GM19468 (cell line): ENCODE results near the gene TBX10.
"Not testable (repeated sequence)": the region's sequence is repeated elsewhere in the genome, so short reads cannot be mapped to it uniquely, and the experiment has no call there.

Experiments used
- ATAC-seq: cut with Tn5 transposase; IDR thresholded peaks from one replicate; pipeline ENCODE4 v1.9.1; 2021; ENCODE audit warnings: mild to moderate bottlenecking, moderate library complexity, moderate number of reproducible peaks; ENCODE audit not compliant: unreplicated experiment; ENCODE audit errors: extremely low read depth

Gene TBX10

DNA sequence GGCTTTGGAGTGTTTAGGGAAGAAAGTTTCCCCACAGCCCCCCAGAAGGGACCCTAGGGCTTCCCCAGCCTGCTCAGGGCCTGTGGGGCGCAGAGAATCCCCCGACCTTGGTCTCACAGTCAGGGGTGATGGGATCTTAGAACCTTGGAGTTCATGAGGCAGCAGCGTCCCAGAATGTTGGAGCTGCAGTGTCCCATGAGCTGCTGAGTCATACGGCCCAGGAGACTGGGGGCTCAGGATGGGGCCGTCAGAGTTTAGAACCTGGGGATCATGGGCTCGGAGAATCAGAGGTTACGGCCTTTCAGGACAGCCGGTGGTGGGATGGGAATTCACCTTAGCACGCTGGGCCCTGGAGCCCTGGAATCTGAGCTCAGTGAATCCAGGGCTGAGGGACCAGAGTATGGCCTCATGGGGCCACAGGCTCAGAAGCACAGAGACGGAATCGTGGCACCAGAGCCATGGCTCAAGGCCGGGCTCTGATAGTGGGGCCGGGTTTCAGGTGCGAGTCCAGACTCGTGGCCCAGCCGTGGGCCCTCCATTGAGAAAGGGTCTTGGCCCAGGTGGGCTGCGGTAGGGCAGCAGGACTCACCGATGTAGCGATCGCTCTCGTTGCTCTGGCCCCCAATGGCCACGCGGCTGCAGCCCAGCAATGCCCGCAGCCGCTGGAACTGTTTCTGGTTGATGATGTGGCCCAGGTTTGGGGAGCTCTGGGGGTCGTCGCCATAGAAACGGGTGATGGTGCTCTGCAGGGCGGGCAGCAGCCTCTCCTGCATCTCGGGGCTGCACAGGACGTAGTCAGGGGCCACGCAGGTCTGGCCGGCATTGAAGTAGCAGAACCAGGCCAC, 25.4 kb upstream of the TBX10 start:
- no peak for ATAC-seq

DNA sequence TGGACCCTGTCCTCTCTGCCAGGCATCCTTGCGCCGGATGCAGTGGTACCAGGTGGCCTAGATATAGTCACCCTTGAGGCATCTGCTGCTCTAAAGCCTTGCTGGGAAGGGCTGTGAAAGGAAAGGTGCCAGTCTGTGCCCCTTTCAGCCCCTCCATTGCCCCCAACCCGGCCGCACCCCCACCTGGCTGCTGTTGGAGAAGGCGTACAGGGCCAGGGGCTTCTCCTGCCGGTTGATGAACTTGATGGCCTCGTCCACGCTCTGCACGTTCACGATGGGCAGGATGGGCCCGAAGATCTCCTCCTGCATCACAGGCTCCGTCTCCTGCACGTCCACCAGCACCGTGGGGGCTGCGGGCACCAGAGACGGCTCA, 24.6 kb upstream of the TBX10 start:
- ATAC-seq = no peak

DNA sequence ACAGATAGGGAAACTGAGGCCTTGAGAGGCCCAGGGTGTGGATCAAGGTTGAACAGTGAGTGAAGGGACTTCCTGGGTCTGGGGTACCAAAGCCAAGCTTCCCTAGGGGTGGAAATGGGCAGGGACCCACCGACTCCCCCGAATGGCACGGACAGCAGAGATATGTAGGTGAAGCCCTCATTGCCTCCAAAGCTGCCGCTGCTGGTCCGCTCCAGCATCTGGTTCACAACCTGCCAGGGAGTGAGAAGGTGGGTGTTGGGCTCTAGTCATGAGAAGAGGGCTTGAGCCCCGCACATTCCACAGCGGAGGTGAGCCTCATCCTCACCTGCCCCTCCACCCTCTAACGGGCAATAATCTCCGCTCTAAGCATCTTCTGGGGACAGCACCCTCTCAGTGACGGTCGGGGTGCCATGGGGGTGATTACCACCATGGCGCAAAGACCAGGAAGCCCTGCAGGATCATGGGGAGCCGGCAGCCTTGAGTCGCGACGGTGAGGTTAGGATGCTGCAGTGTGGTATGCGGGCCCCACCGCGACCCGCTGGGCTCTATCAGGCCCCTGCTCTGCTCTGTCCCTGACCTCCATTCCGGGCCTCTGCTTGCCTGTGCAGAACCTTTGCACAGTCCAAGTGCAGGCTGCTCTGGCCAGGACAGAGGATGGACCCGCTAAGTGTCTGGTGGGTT, 24.1 kb upstream of the TBX10 start:
- no peak for ATAC-seq

DNA sequence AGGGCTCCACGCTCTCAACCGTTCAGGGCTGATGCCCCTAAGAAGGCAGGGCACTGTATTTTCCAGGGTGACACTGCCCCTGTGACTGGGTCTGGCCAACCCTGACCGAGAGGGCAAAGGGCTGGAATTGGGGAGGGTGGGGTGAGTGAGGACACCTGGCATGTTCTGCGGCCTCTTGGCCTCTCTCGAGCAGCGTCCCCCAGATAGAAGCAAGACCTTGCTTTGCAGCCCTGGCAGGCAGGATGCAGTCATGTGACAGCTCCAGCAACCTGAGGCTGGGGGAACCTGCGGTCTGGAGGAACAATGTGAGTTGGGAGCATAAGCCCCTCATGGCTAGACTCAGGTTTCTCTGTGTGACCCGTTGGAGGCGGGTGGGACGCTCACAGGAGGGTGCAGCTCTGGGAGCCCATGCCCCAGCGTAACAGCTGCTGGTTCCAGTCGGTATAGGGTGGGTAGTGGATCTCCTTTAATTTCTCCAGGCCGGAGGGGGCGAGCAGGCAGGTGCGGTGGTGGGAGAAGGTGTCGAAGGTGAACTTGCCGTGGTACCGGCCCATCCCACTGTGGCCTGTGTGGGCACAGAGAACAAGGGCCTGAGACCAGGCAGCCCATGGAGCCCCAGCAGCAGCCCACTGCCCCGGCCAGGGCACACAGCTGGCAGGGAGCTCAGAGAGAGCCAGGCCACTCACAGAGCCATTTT, 23.4 kb upstream of the TBX10 start:
- no peak for ATAC-seq

DNA sequence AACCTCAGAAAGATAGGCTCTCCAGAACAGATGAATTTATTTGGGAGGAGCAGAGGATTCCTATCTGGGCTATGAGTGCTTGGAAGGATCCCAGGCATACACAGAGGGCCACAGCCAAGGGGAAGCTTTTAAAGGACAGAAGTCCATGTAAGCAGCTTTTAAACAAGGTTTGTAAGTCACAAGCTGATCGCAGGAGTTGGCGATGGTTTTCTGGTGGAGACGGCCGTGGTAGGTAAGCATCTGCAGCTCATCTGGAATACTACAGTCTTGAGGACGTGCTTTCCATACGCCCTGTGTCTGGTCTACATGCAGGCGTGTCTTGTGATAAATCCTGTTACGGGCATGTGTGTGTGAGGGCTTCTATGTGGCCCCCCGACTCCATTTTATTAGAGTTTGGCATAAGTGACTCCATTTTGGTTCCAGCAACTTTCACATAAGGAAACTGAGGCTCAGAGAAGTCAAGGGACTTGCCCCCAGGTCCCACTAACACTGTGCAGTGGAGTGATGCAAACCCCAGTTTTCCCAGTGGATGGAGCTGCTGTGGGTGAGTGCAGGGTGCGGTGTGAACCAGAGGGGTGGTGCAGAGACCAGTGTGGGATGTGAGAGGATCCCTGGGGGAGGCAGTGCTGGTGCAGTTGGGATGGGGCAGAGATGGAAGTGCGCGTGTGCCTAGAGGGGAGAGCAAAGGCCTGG, 22.7 kb upstream of the TBX10 start:
- ATAC-seq = no peak

DNA sequence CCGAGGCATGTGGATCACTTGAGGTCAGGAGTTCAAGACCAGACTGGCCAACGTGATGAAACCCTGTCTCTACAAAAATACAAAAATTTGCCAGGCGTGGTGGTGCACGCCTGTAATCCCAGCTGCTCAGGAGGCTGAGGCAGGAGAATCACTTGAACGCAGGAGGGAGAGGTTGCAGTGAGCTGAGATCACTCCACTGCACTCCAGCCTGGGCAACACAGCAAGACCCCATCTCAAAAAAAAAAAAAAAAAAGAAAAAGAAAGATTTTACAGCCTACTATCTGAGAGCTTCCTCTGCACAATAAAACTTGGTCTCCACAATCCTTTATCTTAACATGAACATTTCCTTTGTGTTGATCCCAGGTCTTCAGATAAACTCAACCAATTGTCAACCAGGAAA, 21.2 kb upstream of the TBX10 start:
- not testable (repeated sequence) for ATAC-seq

DNA sequence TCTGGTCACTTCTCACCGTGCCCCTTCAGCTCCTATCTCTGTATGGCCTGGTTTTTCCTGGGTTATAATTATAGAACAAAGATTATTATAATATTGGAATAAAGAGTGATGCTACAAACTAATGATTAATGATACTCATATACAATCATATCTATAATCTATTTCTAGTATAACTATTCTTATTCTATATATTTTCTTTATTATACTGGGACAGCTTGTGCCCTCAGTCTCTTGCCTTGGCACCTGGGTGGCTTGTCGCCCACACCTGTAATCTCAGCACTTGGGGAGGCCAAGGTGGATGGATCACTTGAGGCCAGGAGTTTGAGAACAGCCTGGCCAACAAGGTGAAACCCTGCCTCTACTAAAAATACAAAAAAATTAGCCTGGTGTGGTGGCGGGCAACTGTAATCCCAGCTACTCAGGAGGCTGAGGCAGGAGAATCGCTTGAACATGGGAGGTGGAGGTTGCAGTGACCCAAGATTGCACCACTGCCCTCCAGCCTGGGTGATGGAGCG, 20.1 kb upstream of the TBX10 start:
- not testable (repeated sequence) for ATAC-seq

DNA sequence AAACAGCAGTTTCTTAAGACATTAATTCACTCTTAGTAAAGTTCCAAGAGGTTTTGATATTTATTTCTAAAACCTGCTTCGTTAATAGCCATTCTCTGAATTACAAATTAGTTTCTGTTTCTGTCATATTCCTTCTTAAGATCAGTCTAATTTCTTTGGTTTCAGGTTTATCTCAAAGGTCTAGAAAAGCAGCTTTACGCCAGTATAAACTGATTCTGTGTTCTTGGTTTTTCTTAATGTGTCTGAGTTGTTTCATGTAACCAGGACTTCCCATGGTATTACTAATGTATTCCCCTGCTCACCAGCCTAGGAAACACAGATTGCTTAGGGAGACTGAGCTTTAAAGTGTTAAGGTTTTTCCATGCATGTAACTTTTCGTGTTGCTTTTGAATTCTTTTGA, 17.7 kb upstream of the TBX10 start:
- ATAC-seq = no peak

DNA sequence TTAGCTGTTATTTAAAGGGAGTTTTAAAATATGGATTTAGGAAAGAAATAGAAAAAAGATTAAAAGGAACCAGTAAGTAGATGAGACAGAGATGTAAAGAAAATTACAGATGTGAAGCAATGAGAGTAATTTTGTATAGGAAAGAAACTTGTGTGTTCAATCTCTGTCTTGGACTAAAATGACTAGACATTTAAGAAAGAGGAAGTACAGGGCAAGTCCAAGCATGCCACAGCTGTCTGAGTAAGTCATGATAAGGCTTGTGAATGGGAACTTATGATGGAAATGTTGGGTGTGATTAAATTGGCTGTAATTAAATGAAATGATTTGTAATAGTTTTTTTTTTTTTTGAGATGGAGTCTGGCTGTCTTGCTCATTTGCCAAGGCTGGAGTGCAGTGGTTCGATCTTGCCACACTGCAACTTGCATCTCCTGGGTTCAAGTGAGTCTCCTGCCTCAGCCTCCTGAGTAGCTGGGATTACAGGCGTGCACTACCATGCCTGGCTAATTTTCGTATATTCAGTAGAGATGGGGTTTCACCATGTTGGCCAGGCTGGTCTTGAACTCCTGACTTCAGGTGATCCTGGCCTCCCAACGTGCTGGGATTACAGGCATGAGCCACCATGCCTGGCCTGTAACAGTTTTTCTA, 16.8 kb upstream of the TBX10 start:
- ATAC-seq = no peak

DNA sequence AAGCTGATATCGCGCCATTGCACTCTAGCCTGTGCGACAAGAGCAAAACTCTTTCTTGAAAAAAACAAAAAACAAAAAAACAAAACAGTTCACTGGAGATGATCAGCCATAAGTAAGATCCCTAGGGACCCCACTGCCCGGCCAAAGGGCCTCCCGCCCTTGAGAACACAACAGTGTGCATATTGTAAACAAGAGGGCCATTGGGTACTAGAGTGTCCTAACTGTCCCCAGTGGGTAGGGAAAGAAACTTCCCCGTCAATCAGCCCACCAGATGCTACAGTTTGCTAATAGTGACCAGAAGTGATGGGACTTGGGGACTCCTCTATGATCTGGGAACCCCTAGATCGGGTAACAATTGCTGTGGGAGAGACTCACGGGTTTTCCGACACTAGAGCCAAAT, 14.7 kb upstream of the TBX10 start:
- no peak for ATAC-seq

DNA sequence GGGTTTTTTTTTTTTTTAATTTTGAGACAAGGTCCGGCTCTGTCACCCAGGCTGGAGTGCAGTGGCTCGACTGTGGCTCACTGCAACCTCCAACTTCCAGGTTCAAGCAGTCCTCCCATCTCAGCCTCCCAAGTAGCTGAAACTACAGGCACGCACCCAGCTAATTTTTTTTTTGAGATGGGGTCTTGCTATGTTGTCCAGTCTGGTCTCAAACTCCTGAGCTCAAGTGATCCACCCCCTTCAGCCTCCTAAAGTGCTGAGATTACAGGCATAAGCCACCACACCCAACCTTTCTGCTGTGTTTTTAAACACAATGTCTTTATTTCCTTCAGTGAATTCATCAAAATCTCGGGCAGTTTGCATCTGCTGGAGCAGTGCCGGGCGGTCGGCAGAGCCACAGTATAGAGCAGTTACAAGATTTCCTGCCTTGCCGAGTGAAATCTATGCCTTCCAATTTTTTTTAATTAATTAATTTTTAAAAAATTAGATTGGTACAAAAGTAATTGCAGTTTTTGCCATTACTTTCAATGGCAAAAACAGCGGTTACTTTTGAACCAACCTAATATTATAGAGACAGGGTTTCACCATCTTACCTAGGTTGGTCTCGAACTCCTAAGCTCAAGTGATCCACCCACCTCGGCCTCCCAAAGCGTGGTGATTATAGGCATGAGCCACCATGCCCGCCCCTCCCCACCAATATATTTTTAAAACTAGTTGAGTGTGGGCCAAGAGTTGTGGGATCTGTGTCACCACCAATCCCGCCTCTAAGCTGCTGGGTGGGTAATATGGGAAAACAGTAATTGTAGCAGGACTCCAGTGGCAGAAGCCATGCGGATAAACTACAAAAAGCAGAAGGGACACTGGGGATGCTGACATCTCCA, 13.6 kb upstream of the TBX10 start:
- no peak for ATAC-seq

DNA sequence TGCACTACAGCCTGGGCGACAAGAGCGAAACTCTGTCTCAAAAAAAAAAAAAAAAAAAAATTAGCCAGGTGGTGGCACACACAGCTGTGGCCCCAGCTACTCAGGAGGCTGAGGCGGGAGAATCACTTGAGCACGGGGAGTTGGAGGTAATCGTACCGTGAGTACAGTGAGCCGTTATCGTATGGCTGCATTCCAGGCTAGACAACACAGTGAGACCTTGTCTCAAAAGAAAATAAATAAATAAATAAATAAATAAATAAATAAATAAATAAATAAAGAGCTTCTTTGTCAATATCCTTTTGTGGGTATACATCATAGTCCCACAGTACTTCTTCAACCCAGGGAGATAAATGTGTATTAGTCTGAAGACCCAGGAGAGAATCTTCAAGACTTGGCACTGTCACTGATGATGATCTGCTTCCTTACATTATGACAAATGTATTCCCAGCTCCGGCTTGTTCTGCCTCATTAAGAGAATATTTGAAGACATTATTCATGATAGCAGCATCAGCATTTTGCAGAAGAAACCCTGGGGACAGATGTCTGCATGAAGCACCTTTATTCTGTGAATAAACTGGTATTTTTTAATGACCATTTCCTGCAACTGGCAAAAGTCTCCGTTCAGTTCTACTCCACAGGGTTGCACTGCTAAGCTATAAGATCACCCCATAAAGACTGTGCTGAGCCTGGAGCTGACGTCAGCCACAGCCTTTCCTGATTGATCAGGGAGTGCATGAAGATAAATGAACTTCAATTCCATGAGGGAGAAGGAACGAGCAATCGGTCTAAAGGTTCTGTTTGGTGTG, 12.6 kb upstream of the TBX10 start:
- no peak for ATAC-seq

DNA sequence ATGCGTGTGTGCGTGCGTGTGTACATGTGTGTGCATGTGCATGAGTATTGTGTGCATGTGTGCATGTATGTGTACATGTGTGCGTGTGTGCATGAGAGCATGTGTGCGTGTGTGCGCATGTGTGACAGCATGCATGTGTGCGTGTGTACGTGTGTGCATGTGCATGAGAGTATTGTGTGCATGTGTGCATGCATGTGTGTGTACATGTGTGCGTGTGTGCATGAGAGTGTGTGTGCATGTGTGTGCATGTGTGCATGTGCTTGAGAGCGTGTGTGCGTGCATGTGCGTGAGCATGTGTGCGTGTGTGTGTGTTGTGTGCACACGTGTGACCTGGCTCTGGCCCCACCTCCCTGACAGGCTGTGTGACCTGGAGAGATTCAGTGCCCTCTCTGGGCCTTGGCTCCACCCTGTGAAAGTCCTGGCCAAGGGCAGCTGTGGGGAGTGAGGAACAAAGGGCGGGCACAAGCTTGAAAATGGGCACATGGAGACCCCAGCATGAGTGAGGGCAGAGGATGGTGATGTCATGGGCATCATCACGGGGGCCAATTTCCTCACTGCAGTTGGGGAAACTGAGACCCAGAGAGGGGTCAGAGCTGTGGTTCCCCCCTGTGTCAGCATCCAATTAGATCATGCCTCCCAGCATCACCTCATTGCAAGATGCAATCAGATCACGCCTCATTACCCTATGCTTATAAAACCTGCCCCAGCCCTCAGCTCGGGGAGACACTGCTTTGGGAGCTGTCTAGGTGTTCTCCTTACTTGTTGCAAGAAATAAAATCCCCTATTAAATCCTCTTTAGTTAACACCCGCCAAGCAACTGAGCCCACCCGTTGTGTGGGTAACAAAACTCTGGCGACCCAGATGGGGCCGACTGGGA, 10.3 kb upstream of the TBX10 start:
- ATAC-seq = no peak

DNA sequence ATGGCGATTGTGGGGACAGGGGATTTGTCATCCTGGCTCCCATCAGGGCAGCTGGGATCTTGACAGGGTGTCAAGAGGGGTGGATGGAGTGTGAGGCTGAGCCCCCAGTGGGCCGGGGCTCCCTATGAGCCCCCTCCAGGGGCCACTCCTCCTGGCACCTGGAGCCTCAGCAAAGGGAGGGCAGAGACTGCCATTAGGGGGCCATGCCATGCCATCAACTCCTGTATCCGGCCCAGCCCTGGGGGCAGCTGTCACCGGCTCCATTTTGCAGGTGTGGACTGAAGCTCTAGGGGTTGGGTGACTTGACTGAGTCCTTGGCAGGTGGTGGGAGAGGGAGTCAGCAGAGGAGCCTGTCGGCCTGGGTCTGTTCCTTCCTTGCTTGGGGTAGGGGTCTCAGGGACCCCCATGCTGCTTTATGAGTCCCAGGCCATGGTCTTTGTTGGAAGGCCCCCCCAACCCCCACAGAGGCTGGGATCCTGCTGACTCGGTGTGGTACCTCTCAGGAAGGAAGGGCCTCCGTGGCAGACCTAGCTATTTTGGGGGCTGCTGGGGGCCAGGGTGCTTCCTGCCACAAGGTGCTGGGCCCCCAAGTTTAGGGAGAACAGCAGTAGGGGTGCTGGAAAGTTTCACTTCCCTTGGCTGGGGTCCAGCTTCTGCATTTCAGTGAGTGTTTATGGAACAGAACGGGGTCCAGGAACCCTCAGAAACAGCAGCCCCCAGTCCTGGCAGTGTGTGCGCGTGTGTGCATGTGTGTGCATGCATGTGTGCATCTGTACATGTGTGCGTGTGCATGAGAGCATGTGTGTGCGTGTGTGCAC, 9.4 kb upstream of the TBX10 start:
- ATAC-seq = no peak

DNA sequence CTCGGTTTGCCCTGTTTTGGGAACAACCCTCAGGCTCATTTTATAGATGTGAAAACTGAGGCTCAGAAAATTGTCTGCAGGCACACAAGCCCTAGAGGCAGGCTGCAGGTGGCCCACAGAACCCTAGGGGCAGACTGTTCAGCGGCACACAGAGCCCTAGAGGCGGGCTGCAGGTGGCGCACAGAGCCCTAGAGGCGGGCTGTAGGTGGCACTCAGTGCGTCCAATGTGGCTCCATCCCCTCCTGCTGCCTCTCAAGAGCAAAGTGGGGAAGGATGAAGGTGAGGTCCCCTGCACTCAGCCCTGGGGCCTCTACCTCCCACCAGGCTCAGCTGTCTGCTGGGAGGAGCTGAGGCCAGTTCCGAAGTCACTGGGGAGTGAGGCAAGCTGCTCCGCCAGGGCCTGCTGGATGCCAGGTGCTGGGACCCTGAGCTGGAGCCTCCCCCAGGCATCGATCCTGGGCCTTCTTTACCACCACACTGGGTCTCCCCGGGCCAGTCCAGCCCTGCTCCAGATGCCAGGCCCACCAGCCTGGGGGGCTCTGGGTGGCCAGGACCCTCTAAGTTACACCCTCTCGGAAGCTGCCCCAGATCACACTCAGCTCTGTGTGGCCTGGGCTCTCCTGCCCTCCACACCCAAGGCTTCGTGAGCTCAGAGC, 8.7 kb upstream of the TBX10 start:
- no peak for ATAC-seq

DNA sequence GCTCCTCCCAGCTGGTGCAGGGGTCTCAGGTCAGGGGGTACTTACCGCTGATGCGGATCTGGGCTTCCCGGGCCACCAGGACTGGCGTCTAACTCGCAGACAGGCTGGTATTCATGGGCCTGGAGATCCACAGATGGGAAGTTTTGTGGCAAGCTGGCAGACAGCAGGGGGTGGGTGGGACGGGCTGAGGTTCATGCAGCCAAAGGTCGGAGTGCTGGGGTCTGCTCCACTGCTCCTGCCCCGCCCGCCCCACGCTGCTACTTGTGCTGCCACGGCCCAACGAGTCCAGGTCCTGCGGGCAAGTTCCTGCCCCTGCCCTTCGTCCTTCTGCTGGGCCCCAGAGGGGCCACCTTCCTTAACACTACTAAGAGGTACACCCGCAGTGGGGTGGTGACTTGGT, 7.9 kb upstream of the TBX10 start:
- ATAC-seq = no peak
